GM19395 (cell line): ENCODE measurements around the gene POLE.
A peak's percentile ranks its signal among the peaks of the same experiment; 100 is the strongest.

Source experiments
- ATAC-seq: cut with Tn5 transposase; IDR thresholded peaks from one replicate; pipeline ENCODE4 v1.9.1; 2021; ENCODE audit warnings: mild to moderate bottlenecking, moderate library complexity; ENCODE audit not compliant: unreplicated experiment

The POLE gene, protein sequence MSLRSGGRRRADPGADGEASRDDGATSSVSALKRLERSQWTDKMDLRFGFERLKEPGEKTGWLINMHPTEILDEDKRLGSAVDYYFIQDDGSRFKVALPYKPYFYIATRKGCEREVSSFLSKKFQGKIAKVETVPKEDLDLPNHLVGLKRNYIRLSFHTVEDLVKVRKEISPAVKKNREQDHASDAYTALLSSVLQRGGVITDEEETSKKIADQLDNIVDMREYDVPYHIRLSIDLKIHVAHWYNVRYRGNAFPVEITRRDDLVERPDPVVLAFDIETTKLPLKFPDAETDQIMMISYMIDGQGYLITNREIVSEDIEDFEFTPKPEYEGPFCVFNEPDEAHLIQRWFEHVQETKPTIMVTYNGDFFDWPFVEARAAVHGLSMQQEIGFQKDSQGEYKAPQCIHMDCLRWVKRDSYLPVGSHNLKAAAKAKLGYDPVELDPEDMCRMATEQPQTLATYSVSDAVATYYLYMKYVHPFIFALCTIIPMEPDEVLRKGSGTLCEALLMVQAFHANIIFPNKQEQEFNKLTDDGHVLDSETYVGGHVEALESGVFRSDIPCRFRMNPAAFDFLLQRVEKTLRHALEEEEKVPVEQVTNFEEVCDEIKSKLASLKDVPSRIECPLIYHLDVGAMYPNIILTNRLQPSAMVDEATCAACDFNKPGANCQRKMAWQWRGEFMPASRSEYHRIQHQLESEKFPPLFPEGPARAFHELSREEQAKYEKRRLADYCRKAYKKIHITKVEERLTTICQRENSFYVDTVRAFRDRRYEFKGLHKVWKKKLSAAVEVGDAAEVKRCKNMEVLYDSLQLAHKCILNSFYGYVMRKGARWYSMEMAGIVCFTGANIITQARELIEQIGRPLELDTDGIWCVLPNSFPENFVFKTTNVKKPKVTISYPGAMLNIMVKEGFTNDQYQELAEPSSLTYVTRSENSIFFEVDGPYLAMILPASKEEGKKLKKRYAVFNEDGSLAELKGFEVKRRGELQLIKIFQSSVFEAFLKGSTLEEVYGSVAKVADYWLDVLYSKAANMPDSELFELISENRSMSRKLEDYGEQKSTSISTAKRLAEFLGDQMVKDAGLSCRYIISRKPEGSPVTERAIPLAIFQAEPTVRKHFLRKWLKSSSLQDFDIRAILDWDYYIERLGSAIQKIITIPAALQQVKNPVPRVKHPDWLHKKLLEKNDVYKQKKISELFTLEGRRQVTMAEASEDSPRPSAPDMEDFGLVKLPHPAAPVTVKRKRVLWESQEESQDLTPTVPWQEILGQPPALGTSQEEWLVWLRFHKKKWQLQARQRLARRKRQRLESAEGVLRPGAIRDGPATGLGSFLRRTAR (N-terminal part only)

DNA sequence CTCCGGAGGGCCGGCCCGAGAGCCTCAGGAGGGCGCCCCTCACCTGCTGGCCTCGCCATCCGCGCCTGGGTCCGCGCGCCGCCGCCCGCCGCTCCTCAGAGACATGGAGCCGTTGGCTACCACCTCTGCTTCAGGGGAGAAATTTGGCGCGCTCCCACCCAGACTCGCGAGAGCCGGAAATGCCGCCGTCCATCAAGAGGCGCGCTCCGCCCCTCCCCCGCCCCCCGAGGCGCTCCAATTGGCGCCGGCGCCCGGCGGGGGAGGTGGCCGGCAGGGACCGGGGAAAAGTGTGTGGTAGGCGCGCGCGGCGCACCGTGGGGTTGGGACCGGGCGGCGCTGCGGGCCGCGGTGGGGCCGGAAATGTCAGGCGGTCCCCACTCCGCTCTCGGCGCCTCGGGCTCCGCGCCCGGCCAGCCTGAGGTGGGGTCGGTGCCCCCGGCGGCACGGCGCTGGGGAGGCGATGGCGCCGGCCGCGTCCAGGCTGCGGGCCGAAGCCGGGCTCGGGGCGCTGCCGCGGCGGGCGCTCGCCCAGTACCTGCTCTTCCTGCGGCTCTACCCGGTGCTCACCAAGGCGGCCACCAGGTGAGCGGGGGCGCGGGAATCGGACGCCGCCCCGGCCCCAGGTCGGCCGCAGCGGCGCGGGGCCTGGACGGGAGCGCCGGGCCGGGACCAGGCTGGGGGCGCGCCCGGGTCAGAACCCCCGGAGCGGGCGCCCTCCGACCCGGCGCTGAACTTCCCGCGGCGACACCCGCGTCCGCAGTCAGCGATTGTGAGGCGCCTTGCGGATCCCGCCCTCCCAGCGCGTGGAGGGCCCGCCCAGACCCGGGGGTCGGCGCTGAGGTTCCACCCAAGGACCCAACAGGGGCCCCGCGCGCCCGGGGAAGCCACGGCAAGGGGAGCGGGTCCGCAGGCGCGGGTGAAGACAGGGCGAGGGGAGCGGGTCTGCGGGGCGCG lies at the start of gene POLE, which contains the start of gene PXMP2:
POLE (minus strand) TSS at position 132 of the 954 bp plus-strand sequence; CDS start at position 105, 27 bp downstream.
PXMP2 (plus strand) TSS at position 377 of the 954 bp plus-strand sequence; CDS start at position 461, 84 bp downstream.
- ATAC-seq, result peak; percentile 90

DNA sequence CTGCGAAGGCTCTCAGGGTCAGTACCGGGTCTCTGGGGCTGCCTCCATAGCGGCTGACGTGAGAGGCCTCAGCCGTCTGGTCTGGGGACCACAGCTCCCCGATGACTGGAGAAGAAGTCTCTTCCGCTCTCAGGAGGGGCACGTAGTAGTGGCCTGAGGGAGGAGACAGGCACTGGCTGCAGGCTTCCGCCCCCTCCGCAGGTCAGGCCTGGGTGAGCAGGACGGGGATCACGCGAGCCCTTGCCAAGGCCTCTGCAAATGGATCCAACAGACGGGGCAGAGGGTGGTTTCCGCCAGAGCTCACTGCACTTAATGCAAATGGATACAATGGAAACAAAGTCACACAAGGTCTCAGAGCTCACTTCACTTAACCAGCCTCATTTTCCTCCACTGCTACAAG lies 49.8 kb upstream of the POLE start:
- no peak for ATAC-seq

GRCh38 chr12:132736378-132736777 lies 49.2 kb upstream of the POLE start:
- ATAC-seq, result no peak

- no peak for ATAC-seq
Measured at GRCh38 chr12:132735496-132735895, 48.4 kb upstream of the POLE start.

DNA sequence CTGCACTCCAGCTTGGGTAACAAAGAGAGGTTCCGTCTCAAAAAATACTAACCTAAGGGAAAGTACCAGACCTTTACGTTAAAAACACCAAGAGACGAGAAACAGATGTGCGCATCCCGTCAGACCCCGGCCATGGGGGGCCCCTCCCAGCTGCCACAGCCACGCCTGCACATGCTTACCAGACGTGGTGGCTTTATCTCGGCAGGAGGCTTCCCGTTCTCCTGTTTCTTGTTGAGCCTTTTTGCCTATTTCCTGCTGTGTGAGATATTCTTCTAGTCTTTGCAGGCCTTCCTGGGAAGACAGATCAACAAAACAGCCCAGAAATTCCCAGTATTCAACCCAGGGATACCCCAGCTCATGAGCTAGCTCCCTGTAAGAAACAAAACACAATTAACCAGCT lies 47.1 kb upstream of the POLE start:
- no peak for ATAC-seq

- ATAC-seq, result no peak
Measured at GRCh38 chr12:132731574-132731973, 44.4 kb upstream of the POLE start.

DNA sequence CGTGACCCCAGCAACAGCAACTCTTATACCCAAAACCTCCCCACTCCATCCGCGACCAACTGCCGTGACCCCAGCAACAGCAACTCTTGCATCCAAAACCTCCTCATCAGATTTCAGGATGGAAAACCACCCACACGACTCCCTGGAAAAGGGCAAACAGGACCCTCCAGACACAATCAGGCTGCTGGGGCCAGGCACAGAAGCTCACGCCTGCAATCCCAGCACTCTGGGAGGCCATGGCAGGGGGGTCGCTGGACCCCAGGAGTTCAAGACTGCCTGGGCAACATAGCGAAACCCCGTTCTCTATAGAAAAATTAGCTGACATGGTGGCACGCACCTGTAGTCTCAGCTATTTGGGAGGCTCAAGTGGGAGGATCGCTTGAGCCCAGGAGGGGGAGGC lies 43.2 kb upstream of the POLE start:
- no peak for ATAC-seq

- ATAC-seq, result no peak
Measured at GRCh38 chr12:132729541-132730320, 42.6 kb upstream of the POLE start.

DNA sequence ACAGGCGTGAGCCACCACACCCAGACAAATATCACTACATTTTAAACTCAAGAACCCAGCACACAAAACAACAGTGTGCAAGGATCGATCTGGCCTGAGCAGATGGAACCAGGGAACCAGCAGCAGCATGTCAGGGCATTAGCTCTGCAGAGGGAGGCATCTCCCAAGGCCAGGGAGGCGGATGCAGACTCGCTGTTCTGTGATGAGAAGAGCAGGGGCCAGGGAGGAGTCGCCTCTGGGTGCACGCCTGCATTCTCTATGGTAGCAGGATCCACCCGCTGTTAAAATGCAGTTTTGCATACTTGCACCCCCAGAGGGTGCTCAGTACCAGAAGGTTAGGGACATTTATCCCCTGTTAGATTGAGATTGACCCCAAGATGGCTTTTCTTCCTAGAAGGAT lies 41.4 kb upstream of the POLE start:
- no peak for ATAC-seq

- ATAC-seq, result no peak
Measured at GRCh38 chr12:132727091-132727794, 40.1 kb upstream of the POLE start.

DNA sequence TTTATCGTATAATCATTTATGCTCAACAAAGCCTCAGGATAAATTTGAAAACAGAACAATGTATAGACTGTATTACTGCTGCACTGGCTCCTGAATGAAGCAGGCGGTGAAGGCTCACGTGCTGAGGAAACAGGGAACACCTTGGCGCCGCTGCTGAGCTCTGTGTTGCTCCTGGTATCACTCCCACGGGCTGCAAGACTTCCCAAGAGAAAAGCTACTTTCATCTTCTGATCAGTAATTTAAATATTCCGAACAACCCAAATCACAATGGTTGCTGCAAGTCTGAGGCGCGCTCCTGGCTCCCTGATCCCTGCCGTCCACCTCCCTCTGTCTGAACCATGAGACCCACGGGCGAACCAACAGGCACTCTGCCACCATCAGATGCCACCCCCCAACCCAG lies 39.2 kb upstream of the POLE start:
- no peak for ATAC-seq

DNA sequence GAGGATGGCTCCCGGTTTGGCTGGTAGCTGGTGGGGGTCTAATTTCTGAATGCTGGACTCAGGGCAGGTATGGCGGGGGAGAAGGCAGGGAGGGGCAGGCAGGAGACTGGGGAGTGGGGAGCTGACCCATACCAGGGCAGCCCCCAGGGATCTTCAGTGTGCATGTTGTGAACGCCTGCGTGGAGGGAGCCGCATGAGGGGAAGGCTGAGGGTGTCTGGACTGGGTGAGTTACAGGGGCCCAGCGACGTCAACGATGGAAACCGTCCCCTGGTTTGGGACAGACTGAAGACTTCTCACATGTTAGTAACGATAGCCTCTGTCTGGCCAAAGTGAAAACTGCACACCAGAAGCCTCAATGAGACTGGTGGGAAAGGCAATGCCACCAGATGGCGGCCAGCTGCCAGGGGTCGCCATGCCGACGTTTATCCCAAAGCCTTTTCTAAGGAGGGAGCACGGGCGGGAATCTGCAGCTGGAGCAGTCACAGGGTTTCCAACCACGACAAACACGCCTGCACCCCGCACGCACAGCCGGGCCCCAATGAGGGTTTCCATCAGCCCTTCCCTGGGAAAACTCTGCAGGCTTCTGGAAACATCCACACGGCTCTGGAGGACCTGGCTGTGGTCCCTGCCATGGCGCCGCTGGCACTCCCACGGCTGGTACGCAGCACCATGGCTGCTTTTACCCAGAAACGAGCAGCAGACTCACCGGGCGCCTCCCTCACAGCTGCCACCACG lies 37.5 kb upstream of the POLE start:
- ATAC-seq, result no peak

- no peak for ATAC-seq
Measured at GRCh38 chr12:132723764-132724140, 36.6 kb upstream of the POLE start.

DNA sequence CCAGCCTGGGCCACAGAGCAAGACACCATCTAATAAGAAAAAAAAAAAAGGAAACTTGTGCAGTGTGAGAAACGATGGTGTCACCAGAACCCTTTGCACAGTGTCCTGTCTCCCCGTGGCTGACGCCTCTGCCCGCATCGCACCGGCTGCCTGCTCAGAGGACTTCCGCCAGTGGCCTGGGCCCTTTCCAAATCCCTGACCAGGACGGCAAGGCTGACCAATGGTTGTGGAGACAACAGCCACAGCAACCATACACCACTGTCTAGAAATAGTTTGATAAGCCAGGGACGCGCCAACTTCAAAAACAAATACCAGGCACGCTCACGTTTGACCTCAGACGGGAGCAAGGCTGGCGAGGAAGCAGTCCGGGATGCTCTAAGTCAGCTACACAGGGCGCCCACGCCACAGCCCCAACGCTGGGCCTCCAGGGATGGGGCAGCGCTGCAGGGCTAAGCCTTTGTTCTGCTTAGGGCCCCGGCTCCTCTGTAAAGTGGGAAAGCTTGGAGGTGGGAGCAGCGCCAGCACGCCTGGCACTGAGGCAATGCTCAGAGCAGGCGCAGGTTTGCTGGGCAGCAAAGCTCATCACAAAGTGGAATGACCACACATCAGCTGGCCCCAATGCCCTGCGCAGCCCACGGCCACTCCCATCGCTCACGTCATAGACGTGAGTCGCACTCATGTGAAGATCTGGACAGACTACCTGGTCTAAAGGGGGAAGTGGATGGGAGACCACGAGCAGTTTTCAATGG lies 36.0 kb upstream of the POLE start:
- ATAC-seq, result no peak

- ATAC-seq, result no peak
Measured at GRCh38 chr12:132720606-132721345, 33.6 kb upstream of the POLE start.

DNA sequence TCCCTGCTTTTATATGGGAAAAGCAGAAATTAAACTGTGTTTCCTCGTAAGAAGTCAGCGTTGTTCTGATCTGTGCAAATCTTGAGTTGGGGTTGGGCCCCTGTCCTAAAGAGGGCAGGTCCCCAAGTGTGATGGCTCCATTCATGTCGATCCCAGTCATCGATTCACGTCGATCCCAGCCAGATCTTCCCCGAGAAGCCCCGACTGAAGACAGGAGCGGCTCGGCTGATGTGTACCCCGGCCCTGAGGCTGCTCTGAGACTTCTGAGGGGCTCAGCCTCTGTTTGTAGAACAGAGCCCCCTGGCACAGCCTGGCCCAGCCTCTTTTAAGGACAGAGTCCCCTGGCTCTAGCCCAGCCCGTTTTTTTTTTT lies 32.8 kb upstream of the POLE start:
- ATAC-seq, result no peak
